NCI-H345 treated with DMSO at 0.1 percent for 48 hours (cell line): ENCODE results near the gene FGGY.
"Not testable (repeated sequence)": the region's sequence is repeated elsewhere in the genome, so short reads cannot be mapped to it uniquely, and the experiment has no call there.

Experiments
- DNase-seq: peaks from one replicate; lab custom pipeline; 2025; ENCODE audit not compliant: unreplicated experiment; lab: John Stamatoyannopoulos, UW

The FGGY gene

GRCh38 chr1:59568158-59568935, 271.5 kb downstream of the FGGY start:
- no peak for DNase-seq

- no peak for DNase-seq
Observed at GRCh38 chr1:59569198-59569597, 272.3 kb downstream of the FGGY start.

GRCh38 chr1:59570524-59570923, 273.6 kb downstream of the FGGY start:
- peak; percentile 47 for DNase-seq

- no peak for DNase-seq
Observed at GRCh38 chr1:59574085-59574484, 277.2 kb downstream of the FGGY start.

DNA sequence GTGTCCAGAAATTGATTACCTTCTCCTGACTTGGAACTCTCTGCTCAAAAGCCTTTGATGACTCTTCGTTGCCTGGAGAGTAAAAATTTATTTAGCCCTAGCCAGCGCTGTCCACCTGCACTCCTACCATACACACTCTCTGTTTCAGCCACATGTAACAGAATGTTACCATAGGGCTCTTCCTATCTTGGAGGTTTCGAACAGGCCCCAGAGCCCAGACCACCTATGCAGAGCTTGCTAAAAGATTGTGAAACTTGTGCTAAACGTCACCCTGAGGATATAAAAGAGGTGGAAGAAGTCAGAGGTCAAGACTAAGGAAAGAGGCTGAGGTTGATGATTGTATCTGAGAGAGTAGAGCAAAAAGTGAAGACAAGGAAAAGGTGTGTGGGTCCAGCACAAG, 280.9 kb downstream of the FGGY start:
- no peak for DNase-seq

- no peak for DNase-seq
Observed at GRCh38 chr1:59579222-59579621, 282.3 kb downstream of the FGGY start.

- DNase-seq: no peak
Observed at GRCh38 chr1:59580257-59580656, 283.4 kb downstream of the FGGY start.

DNA sequence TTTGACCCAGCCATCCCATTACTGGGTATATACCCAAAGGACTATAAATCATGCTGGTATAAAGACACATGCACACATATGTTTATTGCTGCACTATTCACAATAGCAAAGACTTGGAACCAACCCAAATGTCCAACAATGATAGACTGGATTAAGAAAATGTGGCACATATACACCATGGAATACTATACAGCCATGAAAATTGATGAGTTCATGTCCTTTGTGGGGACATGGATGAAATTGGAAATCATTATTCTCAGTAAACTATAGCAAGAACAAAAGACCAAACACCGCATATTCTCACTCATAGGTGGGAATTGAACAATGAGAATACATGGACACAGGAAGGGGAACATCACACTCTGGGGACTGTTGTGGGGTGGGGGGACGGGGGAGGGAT, 295.5 kb downstream of the FGGY start:
- not testable (repeated sequence) for DNase-seq

- DNase-seq: no peak
Observed at GRCh38 chr1:59592924-59593323, 296.0 kb downstream of the FGGY start.

GRCh38 chr1:59593798-59594790, 297.2 kb downstream of the FGGY start:
- DNase-seq: no peak

- no peak for DNase-seq
Observed at GRCh38 chr1:59595774-59596173, 298.9 kb downstream of the FGGY start.

DNA sequence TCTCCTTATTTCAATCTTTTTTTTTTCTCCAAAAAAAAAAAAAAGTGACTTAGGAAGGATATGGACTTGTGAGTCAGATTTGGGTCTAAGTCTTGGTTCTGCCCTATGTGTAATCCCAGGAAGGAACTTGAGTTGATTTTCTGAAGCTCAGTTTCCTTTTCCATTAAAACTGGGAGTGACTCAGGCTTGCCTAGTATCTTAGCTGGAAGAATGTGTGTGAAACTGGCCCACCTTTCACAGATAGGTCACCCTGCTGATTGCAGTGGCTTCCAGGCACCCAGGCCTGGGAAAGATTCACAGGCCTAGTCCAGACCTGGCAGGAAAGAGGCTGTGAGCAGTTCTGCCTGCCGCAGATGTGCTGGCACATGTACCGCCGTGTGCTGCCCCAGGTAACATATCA, 299.5 kb downstream of the FGGY start:
- no peak for DNase-seq

DNA sequence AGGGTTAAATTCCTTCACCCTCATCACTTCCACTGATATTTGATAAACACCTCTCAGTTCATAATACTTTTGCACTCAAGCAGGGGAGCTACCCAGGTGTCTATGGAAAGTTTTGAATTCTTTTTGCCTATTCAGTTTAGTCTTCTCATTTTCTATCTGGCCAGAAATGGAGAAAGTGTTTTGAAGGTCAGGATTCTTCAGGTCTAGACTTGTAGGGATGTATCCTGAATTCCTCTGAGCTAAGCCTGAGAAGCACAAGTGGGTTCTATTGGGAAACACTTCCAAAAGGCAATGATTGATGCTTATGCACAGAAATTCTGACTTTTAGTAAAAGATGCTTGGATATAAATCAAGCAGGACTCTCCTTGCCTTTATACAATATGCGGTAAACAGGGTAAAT, 300.1 kb downstream of the FGGY start:
- no peak for DNase-seq

- DNase-seq: no peak
Observed at GRCh38 chr1:59597420-59598119, 300.7 kb downstream of the FGGY start.

- DNase-seq: no peak
Observed at GRCh38 chr1:59598120-59598440, 301.2 kb downstream of the FGGY start.

- no peak for DNase-seq
Observed at GRCh38 chr1:59601041-59601441, 304.1 kb downstream of the FGGY start.

DNA sequence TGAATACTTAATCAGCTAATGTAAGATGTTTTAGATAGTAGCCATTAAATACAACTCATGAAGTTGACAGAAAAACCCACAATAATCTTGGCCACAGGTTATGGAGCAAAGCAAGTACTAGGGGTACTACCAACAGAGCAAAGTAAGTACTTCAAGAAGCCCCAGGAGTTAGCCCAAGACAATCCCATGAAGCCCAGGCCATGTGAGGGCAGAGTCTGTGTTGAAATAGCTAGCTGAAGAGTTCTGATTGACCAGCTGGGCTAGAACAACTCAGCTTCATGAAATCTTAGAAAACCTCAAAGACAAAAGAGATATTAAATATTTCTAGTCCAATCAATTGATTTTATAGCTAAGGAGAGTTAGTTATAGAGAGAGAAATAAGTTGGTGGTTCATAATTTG, 304.9 kb downstream of the FGGY start:
- no peak for DNase-seq

GRCh38 chr1:59604191-59604590, 307.3 kb downstream of the FGGY start:
- DNase-seq: no peak

GRCh38 chr1:59605184-59605583, 308.3 kb downstream of the FGGY start:
- DNase-seq: no peak

DNA sequence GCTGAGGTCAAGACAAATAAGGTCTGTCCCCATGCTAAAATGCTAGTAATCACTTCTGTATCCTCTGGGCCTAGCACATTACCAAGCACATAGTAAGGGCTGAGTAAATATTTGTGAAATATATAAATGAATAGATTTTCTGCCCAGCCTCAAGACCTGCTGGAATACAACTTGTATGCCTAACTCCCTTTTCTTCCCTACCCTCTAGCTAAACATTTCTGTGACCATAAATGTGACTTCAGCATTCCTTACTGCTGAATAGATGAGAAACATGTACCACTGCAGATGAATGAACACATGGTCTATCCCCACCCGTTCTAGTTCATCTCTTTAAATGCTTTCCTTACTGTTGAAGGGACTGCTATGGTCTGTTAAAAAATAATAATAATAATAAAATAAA, 308.9 kb downstream of the FGGY start:
- no peak for DNase-seq

- DNase-seq: no peak
Observed at GRCh38 chr1:59609245-59609644, 312.4 kb downstream of the FGGY start.

- DNase-seq: not testable (repeated sequence)
Observed at GRCh38 chr1:59610499-59610898, 313.6 kb downstream of the FGGY start.
